HG03442 (cell line): ENCODE data around the gene ZDHHC18.
"Not testable (repeated sequence)": the region's sequence is repeated elsewhere in the genome, so short reads cannot be mapped to it uniquely, and the experiment has no call there.

Source experiments
- ATAC-seq: cut with Tn5 transposase; IDR thresholded peaks from one replicate; pipeline ENCODE4 v1.9.1; 2021; ENCODE audit warnings: mild to moderate bottlenecking, moderate library complexity; ENCODE audit not compliant: unreplicated experiment

ZDHHC18 gene

DNA sequence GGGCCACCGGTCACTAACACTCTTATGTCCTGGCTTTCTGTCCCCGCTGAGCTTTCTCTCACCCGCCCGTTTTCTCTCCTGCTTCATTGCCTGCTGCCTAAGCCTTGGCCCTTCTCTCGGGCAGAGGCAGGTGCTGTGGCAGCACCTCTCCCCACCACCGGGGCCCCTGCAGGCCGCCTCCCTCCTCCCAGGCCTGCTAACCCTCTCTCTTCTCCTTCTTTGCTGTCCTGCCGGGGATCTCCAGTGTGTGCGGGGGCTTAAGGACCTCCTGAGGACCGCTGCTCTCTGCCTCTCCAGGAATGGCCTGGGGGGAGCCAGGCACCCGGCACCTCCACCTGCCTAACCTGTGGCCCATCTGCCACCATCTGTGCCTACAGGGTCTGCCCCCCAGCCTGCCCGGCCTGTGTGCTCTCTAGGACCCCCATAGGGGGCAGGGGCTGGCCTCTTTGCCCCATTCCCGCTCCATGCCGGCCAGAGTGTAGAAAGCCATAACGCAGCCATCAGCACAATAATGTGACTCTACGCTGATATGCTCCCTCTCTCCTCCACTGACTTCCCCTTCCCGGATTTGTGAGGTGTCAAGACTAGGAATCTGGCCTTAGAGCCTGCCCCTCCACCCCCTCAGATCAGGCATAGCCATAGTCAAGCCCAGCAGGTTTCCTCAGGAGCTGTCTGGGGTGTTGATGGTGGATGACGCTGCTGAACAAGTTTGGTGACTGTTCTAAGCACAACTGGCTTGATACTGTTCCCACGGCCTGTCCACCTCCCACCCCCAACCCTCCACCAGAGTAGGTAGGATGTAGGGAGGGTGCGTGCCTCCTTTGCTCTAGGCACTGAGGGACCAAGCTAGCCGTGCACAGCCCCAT lies 30.3 kb downstream of the ZDHHC18 start:
- ATAC-seq, result no peak

- ATAC-seq, result no peak
These were observed 31.1 kb downstream of the ZDHHC18 start for GRCh38 chr1:26857473-26858060.

- ATAC-seq, result no peak
These were observed 31.7 kb downstream of the ZDHHC18 start for GRCh38 chr1:26858160-26858559.

GRCh38 chr1:26858891-26859640 lies 32.6 kb downstream of the ZDHHC18 start:
- ATAC-seq, result no peak

- ATAC-seq, result no peak
These were observed 34.8 kb downstream of the ZDHHC18 start for GRCh38 chr1:26861286-26861701.

- no peak for ATAC-seq
These were observed 35.4 kb downstream of the ZDHHC18 start for GRCh38 chr1:26861889-26862378.

- ATAC-seq, result no peak
These were observed 36.5 kb downstream of the ZDHHC18 start, which contains the start of gene SFN for GRCh38 chr1:26862781-26863684. TSS of gene SFN (plus strand) at chr1:26863149. CDS start at chr1:26863213, 64 bp downstream.

GRCh38 chr1:26863685-26864077 lies 37.2 kb downstream of the ZDHHC18 start:
- ATAC-seq, result no peak

- ATAC-seq, result peak; percentile 89
These were observed 38.4 kb downstream of the ZDHHC18 start for GRCh38 chr1:26864610-26865480.

DNA sequence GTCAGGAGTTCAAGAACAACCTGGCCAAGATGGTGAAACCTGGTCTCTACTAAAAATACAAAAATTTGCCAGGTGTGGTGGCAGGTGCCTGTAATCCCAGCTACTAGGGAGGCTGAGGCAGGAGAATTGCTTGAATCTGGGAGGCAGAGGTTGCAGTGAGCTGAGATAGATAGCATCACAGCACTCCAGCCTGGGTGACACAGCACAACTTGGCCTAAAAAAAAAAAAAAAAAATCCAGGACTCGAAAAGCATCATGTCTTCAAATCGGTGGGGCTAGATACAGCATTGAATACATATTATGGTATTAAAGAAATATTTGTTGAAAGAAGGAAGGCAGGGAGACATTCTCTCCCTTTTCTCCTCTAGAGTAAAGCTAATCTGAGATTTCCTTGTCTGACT lies 46.6 kb downstream of the ZDHHC18 start:
- ATAC-seq, result not testable (repeated sequence)

DNA sequence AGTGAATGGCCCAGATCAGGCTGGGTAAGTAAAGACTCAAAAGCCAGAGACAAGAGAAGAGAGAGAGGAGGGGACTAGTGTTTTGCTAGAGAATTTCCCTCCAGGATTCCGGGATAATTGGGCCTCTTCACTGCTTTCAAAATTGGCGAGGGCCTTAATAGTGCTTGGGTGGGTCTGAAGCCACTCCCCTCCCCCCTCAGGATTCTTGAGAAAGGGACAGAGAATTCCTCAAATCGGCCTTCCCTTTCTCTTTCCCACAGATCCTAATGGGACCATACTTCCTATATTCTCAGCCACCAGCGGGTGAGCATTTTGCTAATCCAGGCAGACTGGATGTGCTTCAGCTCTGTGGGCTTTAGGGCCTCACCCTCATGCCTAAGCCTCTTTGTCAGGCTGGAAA lies 48.4 kb downstream of the ZDHHC18 start:
- no peak for ATAC-seq

DNA sequence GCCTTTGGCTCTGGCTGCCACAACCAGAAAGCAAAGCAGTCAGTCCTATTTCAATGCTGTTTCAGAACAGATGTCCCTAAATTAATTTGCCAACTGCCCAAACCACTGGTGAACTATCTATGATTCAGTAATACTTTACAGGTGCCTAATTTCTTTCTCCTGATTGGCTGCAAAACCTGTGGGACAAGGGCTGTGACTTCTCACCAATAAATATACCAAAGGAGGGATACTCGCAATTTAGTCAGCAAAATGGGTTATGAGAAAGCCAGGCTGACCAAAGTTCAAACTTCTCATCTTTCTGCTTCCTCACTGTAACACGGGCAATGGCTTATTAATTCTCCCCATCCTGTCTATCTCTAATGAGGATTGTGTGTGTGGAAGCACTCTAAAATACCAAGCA lies 50.8 kb downstream of the ZDHHC18 start:
- no peak for ATAC-seq

DNA sequence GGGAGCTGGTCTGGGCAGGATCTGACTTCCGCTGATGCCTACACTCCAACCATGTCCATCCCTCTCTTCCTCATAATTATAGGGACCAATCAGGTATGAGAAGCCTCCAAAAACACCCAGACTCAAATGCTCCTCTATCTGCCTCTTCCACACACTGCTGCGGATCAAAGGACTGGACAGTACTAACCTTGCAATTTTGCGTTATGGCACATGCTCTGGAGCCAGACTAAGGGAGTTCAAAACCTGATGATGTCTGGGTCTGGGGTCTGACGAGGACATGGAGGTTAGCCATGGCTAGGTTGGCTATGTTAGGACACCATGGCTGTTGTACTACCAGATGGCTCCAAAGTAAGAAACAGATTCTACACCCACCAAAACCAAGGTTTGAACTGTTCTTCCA lies 53.3 kb downstream of the ZDHHC18 start:
- ATAC-seq, result no peak

DNA sequence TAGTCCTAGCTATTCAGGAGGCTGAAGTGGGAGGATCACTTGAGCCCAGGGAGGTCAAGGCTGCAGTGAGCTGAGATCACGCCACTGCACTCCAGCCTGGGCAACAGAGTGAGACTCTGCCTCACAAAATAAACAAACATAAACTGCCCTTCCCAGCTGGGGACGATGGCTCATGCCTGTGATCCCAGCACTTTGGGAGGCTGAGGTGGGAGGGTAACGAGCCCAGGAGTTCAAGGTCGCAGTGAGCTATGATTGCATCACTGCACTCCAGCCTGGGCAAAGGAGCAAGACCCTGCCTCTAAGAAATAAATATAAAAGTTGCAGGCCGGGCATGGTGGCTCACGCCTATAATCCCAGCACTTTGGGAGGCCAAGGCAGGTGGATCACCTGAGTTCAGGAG lies 55.1 kb downstream of the ZDHHC18 start:
- ATAC-seq, result not testable (repeated sequence)

DNA sequence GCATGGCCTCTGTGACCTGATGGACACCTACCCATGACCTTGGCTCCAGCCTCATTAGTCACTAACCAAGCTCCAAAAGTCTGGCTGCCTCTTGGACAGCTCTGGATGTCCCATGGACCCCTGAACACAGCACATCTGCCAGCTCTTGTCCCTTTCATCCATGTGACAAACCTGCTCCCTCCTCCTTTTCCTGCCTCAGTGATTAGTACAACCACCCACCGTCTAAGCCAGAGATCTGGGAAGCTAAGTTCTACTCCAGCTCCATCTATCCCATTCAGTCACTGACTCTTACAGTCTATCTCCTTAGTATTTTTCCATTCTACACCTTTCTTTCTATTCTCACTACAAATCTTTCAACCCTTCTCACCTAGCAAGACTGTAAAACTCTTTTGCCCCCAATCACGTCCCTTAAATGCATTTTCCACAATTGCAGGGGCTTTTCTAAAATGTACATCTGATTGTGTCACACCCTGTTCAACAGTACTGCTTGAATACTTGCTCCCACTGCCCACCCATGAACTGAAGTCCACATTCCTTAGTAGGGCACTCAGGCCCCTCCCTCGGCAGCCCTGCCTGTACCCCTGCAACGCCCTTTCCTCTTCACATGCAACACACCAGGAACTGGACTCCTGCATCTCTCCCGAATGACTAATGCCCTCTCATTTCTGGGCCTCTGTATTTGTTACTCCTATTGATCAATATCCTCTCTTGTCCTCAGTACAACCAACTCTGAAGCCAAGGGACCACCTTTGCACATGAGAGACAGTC lies 56.4 kb downstream of the ZDHHC18 start:
- ATAC-seq, result no peak

GRCh38 chr1:26887125-26887524 lies 60.6 kb downstream of the ZDHHC18 start:
- ATAC-seq, result no peak

DNA sequence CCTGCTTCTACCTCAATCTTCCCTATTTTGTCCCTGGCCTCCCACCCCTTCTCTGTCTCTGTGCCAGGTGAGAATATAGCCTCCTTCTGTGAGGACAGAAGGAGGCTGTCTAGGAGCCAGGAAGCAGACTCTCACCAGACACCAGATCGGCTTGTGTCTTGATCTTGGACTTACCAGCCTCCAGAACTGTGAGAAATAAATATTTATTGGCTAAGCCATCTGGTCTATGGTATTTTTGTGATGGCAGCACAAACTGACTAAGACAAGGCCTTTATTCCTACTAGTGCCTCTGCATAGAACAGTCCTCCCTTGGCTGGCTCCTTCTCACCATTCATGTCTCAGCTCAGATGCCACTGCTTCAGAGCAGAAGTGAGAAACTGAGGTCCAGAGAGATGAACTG lies 61.7 kb downstream of the ZDHHC18 start:
- no peak for ATAC-seq

- ATAC-seq, result peak; percentile 76
These were observed 63.3 kb downstream of the ZDHHC18 start, which contains the start of gene GPN2 for GRCh38 chr1:26889551-26890466. TSS of gene GPN2 (minus strand) at chr1:26890283. CDS start at chr1:26890096, 187 bp downstream.
